HepG2 (cell line): ENCODE data around the gene CDC34. TPM values are rescaled to one million over a fixed set of nuclear protein-coding genes. Genes with fewer than 3 reads are reported as not detected.

ENCODE experiments used
- ETV6 ChIP-seq: sonication (generic); formaldehyde crosslinking; conservative IDR thresholded peaks from 2 replicates; pipeline ENCODE4 v1.4.0; 2020; ENCODE audit warnings: missing genetic modification reagents
- HOXA9 ChIP-seq: sonication (generic); formaldehyde crosslinking; IDR thresholded peaks from 2 replicates; pipeline ENCODE4 v1.8.1; 2022; ENCODE audit warnings: missing genetic modification reagents, mild to moderate bottlenecking, moderate library complexity, borderline replicate concordance
- NR2F1 ChIP-seq, 2 experiments: fragments of 450-650 bp in 1 of 2; formaldehyde crosslinking in 1 of 2; IDR thresholded peaks; 2 replicates each; pipeline versions ENCODE4 v1.5.0 to v1.6.1; 2016 to 2020; ENCODE audit warnings: mild to moderate bottlenecking in 1 of 2, missing compliant biosample characterization in 1 of 2, missing genetic modification reagents in 1 of 2, moderate library complexity in 1 of 2
- RARA ChIP-seq: IDR thresholded peaks from 2 replicates; pipeline ENCODE4 v1.6.1; 2016; ENCODE audit warnings: missing genetic modification reagents, missing compliant biosample characterization
- RCOR2 ChIP-seq: IDR thresholded peaks from 2 replicates; pipeline ENCODE4 v1.6.1; 2016; ENCODE audit warnings: missing biosample characterization, missing genetic modification reagents
- ZKSCAN1 ChIP-seq: fragments of 150-350 bp; IDR thresholded peaks from 2 replicates; pipeline ENCODE4 v1.6.1; 2014; ENCODE audit warnings: low read length
- ZMAT3 ChIP-seq: sonication (generic); formaldehyde crosslinking; conservative IDR thresholded peaks from 2 replicates; pipeline ENCODE4 v1.7.0; 2021; ENCODE audit warnings: missing genetic modification reagents
- ZSCAN12 ChIP-seq: sonication (generic); formaldehyde crosslinking; IDR thresholded peaks from 2 replicates; pipeline ENCODE4 v1.9.0; 2021; ENCODE audit warnings: mild to moderate bottlenecking, missing genetic modification reagents
- polyA plus RNA-seq, 8 experiments: library from polyadenylated mRNA; depleted of rRNA in 3 of 8; stranded (reverse) in 7 of 8; unstranded in 1 of 8; fragments of >200 nt; fragmentation: Illumina TruSeq in 4 of 8; extraction: Trizol in 4 of 8; gene quantifications; 2 replicates each; pipeline versions ENCODE4 v1.2.1 to v1.2.3, GENCODE V29; 2011 to 2016; ENCODE audit warnings: low read depth in 4 of 8, missing spikeins in 1 of 8, mixed read lengths in 1 of 8; ENCODE audit not compliant: insufficient read depth in 1 of 8
- total RNA-seq, 5 experiments: library from RNA; depleted of rRNA; stranded (reverse); fragments of >200 nt; fragmentation: Illumina TruSeq; extraction: Trizol; gene quantifications; 2 replicates each; pipeline ENCODE4 v1.2.3, GENCODE V29; 2016; ENCODE audit warnings: low read depth in 1 of 5
- TF ChIP-seq, protein P1 (sequence below): sonication (generic); formaldehyde crosslinking; IDR thresholded peaks from 2 replicates; pipeline ENCODE4 v1.5.0; 2020; ENCODE audit warnings: mild to moderate bottlenecking, missing genetic modification reagents
- TF ChIP-seq, protein P2 (sequence below): sonication (generic); formaldehyde crosslinking; IDR thresholded peaks from 2 replicates; pipeline ENCODE4 v1.4.0; 2020; ENCODE audit warnings: mild to moderate bottlenecking, missing genetic modification reagents
- TF ChIP-seq, protein P3 (sequence below): sonication (generic); formaldehyde crosslinking; IDR thresholded peaks from 2 replicates; pipeline ENCODE4 v1.4.0; 2020; ENCODE audit warnings: missing genetic modification reagents
- TF ChIP-seq, protein P4 (sequence below), 2 experiments: sonication (generic) in 1 of 2; formaldehyde crosslinking in 1 of 2; IDR thresholded peaks; 2 replicates each; pipeline versions ENCODE4 v1.5.1 to v1.6.1; 2011 to 2020; ENCODE audit warnings: borderline replicate concordance in 1 of 2, low read depth in 1 of 2, low read length in 1 of 2, mild to moderate bottlenecking in 1 of 2, missing genetic modification reagents in 1 of 2, moderate library complexity in 1 of 2

The CDC34 gene
- total and polyA plus RNA-seq, 2 of the 13 experiments (the other 11 are each of a cell fraction or from before 2014, with no cell fraction given), result 138 to 150 TPM

DNA sequence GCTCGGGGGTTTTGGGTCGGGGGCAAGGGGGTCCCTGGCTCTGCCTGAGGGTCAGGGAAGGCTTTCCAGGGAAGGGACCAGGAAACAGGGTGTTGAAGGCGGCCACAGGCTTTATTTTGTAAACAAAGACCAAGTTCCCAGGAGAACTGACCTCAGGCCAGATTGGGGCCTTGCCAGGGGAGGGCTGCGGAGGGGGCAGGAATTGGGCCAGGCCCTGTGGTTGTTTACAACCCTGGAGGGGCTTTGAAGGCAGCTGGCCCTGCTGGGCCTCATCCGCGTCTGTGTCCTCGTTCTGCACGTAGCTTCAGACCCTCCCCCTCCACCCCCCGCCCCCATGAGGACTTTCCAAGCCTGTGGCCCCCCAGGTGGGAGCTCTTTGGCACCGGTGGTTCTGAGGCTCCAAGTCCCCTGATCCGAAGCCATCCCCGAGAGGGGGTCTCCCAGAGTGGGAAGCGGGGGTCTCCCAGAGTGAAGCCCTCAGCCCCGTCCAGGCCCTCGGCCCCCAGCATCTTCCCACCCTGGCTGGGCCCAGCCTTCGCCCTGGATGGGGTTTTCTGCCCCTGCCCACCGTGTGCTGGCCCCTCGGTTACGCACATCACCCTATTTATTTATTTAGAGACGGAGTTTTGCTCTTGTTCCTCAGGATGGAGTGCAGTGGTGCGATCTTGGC is 27.3 kb downstream of the CDC34 start (continued):
- TF ChIP-seq, protein P1, sequence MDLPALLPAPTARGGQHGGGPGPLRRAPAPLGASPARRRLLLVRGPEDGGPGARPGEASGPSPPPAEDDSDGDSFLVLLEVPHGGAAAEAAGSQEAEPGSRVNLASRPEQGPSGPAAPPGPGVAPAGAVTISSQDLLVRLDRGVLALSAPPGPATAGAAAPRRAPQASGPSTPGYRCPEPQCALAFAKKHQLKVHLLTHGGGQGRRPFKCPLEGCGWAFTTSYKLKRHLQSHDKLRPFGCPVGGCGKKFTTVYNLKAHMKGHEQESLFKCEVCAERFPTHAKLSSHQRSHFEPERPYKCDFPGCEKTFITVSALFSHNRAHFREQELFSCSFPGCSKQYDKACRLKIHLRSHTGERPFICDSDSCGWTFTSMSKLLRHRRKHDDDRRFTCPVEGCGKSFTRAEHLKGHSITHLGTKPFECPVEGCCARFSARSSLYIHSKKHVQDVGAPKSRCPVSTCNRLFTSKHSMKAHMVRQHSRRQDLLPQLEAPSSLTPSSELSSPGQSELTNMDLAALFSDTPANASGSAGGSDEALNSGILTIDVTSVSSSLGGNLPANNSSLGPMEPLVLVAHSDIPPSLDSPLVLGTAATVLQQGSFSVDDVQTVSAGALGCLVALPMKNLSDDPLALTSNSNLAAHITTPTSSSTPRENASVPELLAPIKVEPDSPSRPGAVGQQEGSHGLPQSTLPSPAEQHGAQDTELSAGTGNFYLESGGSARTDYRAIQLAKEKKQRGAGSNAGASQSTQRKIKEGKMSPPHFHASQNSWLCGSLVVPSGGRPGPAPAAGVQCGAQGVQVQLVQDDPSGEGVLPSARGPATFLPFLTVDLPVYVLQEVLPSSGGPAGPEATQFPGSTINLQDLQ (CRISPR knock-in tag), result no peak
- TF ChIP-seq, protein P2, sequence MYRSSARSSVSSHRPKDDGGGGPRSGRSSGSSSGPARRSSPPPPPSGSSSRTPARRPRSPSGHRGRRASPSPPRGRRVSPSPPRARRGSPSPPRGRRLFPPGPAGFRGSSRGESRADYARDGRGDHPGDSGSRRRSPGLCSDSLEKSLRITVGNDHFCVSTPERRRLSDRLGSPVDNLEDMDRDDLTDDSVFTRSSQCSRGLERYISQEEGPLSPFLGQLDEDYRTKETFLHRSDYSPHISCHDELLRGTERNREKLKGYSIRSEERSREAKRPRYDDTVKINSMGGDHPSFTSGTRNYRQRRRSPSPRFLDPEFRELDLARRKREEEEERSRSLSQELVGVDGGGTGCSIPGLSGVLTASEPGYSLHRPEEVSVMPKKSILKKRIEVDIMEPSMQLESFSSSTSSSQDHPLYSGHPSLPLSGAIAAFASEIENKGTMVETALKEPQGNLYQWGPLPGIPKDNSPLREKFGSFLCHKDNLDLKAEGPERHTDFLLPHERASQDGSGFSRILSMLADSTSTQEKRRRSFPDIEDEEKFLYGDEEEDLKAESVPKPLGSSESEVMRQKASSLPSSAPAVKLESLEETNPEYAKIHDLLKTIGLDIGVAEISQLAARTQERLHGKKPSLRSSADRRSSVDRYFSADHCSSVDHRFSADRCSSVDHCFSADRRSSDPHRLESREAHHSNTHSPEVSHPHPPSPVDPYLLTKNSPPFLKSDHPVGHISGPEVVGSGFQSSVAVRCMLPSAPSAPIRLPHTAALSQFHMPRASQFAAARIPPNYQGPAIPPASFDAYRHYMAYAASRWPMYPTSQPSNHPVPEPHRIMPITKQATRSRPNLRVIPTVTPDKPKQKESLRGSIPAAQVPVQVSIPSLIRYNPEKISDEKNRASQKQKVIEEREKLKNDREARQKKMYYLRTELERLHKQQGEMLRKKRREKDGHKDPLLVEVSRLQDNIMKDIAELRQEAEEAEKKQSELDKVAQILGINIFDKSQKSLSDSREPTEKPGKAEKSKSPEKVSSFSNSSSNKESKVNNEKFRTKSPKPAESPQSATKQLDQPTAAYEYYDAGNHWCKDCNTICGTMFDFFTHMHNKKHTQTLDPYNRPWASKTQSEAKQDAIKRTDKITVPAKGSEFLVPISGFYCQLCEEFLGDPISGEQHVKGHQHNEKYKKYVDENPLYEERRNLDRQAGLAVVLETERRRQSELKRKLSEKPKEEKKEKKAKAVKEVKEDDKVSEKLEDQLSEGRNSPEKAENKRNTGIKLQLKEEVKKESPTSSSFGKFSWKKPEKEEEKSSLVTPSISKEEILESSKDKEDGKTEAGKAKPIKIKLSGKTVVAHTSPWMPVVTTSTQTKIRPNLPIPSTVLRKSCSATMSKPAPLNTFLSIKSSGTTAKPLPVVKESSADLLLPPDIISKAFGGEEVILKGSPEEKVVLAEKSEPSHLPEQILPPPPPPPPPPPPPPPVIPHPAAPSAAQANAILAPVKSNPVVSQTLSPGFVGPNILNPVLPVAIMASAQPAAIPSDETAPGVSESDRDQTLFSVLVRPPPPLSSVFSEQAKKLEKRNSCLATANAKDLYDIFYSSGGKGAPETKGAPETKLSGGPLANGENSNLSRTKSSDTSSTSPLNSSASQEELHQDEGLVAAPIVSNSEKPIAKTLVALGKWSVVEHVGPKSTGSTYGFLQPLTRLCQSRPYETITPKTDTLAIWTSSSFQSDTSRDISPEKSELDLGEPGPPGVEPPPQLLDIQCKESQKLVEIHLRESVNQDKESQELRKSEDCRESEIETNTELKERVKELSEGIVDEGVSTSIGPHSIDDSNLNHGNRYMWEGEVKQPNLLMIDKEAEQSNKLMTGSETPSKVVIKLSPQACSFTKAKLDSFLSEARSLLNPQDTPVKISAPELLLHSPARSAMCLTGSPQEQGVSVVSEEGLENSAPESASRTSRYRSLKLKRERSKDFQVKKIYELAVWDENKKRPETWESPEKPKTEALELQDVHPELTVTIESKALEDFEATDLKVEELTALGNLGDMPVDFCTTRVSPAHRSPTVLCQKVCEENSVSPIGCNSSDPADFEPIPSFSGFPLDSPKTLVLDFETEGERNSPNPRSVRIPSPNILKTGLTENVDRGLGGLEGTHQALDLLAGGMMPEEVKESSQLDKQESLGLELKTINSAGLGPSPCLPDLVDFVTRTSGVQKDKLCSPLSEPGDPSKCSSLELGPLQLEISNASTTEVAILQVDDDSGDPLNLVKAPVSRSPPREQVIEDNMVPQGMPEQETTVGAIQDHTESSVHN (CRISPR knock-in tag), result no peak
- TF ChIP-seq RCOR2 (CRISPR knock-in tag) (no peak), HOXA9 (CRISPR knock-in tag) (no peak), ZKSCAN1 (no peak), NR2F1 (CRISPR knock-in tag; IDR thresholded peaks at IDR 0.05) (0 out of 4 replicates have a peak, but pooled peaks of 1 of the 2 experiments have one; percentile 14), ETV6 (CRISPR knock-in tag) (no peak), RARA (peak; percentile 93), ZMAT3 (CRISPR knock-in tag) (peak; percentile 72; the same call in 1 of the 2 replicates), ZSCAN12 (CRISPR knock-in tag) (no peak)
- TF ChIP-seq, protein P3, sequence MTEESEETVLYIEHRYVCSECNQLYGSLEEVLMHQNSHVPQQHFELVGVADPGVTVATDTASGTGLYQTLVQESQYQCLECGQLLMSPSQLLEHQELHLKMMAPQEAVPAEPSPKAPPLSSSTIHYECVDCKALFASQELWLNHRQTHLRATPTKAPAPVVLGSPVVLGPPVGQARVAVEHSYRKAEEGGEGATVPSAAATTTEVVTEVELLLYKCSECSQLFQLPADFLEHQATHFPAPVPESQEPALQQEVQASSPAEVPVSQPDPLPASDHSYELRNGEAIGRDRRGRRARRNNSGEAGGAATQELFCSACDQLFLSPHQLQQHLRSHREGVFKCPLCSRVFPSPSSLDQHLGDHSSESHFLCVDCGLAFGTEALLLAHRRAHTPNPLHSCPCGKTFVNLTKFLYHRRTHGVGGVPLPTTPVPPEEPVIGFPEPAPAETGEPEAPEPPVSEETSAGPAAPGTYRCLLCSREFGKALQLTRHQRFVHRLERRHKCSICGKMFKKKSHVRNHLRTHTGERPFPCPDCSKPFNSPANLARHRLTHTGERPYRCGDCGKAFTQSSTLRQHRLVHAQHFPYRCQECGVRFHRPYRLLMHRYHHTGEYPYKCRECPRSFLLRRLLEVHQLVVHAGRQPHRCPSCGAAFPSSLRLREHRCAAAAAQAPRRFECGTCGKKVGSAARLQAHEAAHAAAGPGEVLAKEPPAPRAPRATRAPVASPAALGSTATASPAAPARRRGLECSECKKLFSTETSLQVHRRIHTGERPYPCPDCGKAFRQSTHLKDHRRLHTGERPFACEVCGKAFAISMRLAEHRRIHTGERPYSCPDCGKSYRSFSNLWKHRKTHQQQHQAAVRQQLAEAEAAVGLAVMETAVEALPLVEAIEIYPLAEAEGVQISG, result peak; percentile 35; the same call in 1 of the 2 replicates
- TF ChIP-seq, protein P4, sequence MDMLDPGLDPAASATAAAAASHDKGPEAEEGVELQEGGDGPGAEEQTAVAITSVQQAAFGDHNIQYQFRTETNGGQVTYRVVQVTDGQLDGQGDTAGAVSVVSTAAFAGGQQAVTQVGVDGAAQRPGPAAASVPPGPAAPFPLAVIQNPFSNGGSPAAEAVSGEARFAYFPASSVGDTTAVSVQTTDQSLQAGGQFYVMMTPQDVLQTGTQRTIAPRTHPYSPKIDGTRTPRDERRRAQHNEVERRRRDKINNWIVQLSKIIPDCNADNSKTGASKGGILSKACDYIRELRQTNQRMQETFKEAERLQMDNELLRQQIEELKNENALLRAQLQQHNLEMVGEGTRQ (IDR thresholded peaks at IDR 0.05; ENCODE audit: low read depth, low read length), result no peak
- TF ChIP-seq, protein P4 (CRISPR knock-in tag; IDR thresholded peaks at IDR 0.05; ENCODE audit: borderline replicate concordance), result no peak
